Glutamatergic neuron (in vitro differentiated cells): Measurements from ENCODE around the gene HECTD4. TPM values are rescaled to one million over a fixed set of nuclear protein-coding genes. Genes with fewer than 3 reads are reported as not detected.

Experiments
- DNase-seq: peaks from one replicate; pipeline ENCODE4 v3.0.0; 2022
- H3K27ac Mint-ChIP-seq: one replicate; pipeline ENCODE4 v1.8.0; 2020; ENCODE audit warnings: mild to moderate bottlenecking, mixed read lengths, inconsistent platforms; ENCODE audit not compliant: unreplicated experiment
- H3K27me3 Mint-ChIP-seq: one replicate; pipeline ENCODE4 v1.8.0; 2020; ENCODE audit warnings: mild to moderate bottlenecking, moderate library complexity, mixed read lengths, inconsistent platforms; ENCODE audit not compliant: unreplicated experiment
- H3K36me3 Mint-ChIP-seq: one replicate; pipeline ENCODE4 v1.8.0; 2020; ENCODE audit warnings: mild to moderate bottlenecking, mixed read lengths, inconsistent platforms; ENCODE audit not compliant: unreplicated experiment
- H3K4me1 Mint-ChIP-seq: one replicate; pipeline ENCODE4 v1.8.0; 2020; ENCODE audit warnings: mild to moderate bottlenecking, low read depth, mixed read lengths, inconsistent platforms; ENCODE audit not compliant: unreplicated experiment
- H3K4me3 Mint-ChIP-seq: one replicate; pipeline ENCODE4 v1.8.0; 2020; ENCODE audit warnings: mild to moderate bottlenecking, mixed read lengths, inconsistent platforms; ENCODE audit not compliant: unreplicated experiment
- H3K9me3 Mint-ChIP-seq: one replicate; pipeline ENCODE4 v1.8.0; 2020; ENCODE audit warnings: mild to moderate bottlenecking, moderate library complexity, mixed read lengths, inconsistent platforms; ENCODE audit not compliant: unreplicated experiment
- total RNA-seq: library from RNA; stranded (reverse); fragmentation: NEBNext Ultra II Directional; extraction: Animal tissue kit (Norgen Biotek cat#: 25700); gene quantifications from one replicate; pipeline ENCODE4 v1.2.1, GENCODE V29; 2021; ENCODE audit not compliant: unreplicated experiment
- TF ChIP-seq, protein P1 (sequence below): fragments of 200-600 bp; sonication (generic); IDR thresholded peaks from one replicate; pipeline ENCODE4 v1.5.0; 2021; ENCODE audit not compliant: partially characterized antibody, unreplicated experiment

Gene HECTD4
- total RNA-seq, 1 donor from 2014 or later, result 261 TPM

DNA sequence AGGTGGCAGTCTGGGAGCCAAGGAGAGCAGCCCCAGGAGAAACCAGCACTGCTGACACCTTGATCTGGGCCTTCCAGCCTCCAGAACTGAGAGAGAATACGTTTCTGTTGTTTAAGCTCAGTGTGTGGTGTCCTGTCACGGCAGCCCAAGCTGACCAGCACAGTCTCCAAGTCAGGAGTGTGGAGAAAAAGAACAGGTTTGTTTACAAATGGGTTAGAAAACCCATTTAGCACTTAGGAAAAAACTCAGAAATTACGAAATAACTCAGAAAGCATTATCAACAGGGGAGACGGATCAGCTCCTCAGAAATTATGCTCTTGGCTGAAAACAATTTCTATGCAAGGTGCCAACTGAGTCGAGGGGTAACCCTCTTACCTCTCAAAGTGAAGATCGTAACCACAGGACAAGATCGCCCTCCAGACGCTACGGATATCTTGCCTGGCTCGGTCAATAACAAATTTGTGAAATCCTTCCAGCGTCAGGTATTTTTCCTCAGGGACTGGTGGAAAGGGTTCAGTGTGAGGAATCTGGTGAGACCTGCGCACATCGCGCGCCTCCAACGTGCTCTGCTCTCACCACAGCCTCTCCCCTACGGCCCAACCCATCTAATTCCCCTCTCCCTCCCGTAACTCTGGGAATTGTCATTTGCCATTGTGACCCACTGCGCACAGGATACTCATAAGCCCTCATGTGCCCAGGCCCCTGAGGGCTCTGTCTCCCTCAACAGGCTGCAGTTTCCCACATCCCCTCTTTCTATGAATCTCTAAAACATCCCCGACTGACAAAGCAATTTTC is 206.7 kb downstream of the HECTD4 start:
- TF ChIP-seq, protein P1, sequence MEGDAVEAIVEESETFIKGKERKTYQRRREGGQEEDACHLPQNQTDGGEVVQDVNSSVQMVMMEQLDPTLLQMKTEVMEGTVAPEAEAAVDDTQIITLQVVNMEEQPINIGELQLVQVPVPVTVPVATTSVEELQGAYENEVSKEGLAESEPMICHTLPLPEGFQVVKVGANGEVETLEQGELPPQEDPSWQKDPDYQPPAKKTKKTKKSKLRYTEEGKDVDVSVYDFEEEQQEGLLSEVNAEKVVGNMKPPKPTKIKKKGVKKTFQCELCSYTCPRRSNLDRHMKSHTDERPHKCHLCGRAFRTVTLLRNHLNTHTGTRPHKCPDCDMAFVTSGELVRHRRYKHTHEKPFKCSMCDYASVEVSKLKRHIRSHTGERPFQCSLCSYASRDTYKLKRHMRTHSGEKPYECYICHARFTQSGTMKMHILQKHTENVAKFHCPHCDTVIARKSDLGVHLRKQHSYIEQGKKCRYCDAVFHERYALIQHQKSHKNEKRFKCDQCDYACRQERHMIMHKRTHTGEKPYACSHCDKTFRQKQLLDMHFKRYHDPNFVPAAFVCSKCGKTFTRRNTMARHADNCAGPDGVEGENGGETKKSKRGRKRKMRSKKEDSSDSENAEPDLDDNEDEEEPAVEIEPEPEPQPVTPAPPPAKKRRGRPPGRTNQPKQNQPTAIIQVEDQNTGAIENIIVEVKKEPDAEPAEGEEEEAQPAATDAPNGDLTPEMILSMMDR, result no peak
- Mint-ChIP-seq H3K27ac (no peak overlapping the region), H3K4me3 (no peak overlapping the region), H3K36me3 (peaks cover 10% of the 10 kb centered on the region), H3K4me1 (no peaks in the 10 kb centered on the region), H3K9me3 (peaks cover 8% of the 10 kb centered on the region), H3K27me3 (peaks cover 7% of the 10 kb centered on the region)
- no peak for DNase-seq

DNA sequence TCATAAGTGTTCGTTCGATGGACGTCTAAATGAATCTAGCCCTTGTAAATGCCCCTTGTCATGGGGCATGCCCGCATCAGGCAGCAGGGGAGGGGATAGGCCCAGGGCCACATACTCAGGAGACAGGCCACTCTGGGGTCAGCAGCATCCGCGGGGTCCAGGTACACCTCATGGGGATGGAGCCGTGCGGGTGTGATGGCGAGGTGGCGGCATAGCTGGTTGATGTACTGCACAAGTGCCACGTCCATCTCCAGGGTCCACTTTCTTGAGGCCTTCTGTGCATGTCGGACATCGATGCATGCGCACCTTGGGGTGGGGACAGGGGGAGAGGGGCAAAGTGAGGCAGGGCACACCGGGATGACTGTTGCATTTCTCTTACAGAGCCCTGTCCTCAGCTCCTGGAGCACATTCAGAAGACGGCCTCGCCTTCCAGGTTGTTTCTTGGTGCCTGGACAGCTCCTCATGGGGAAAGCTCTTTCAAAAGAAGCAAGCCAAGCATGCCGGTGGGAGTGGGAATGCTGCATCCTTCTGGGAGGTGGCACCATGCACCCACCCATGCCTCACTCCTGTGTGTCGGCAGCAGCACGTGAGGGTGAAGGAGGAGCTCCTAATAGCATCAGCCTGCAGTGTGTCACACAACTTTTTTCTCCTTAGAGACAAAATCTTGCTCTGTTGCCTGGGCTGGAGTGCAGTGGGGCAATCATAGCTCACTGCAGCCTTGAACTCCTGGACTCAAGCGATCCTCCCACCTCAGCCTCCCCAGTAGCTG is 209.5 kb downstream of the HECTD4 start:
- H3K36me3 Mint-ChIP-seq, result peaks cover 10% of the 10 kb centered on the region
- H3K27me3 Mint-ChIP-seq, result peaks cover 9% of the 10 kb centered on the region
- TF ChIP-seq, protein P1, result no peak
- no peak overlapping the region for H3K27ac Mint-ChIP-seq
- H3K4me3 Mint-ChIP-seq, result no peak overlapping the region
- peaks cover 21% of the 10 kb centered on the region for H3K9me3 Mint-ChIP-seq
- H3K4me1 Mint-ChIP-seq, result no peaks in the 10 kb centered on the region
- no peak for DNase-seq

GRCh38 chr12:112170971-112171596 is 211.1 kb downstream of the HECTD4 start:
- TF ChIP-seq, protein P1, result no peak
- Mint-ChIP-seq H3K9me3 (peaks cover 23% of the 10 kb centered on the region), H3K27me3 (peaks cover 9% of the 10 kb centered on the region), H3K4me3 (no peak overlapping the region), H3K27ac (no peak overlapping the region), H3K36me3 (peaks cover 10% of the 10 kb centered on the region), H3K4me1 (no peaks in the 10 kb centered on the region)
- no peak for DNase-seq

GRCh38 chr12:112170376-112170775 is 211.9 kb downstream of the HECTD4 start:
- Mint-ChIP-seq H3K27ac (no peak overlapping the region), H3K9me3 (peaks cover 18% of the 10 kb centered on the region), H3K36me3 (peaks cover 3% of the 10 kb centered on the region), H3K4me1 (no peaks in the 10 kb centered on the region), H3K4me3 (no peak overlapping the region), H3K27me3 (peaks cover 9% of the 10 kb centered on the region)
- DNase-seq, result peak; percentile 41
- TF ChIP-seq, protein P1, result no peak
